Measurements from ENCODE around the gene MISP. TPM values are rescaled to one million over a fixed set of nuclear protein-coding genes. Genes with fewer than 3 reads are reported as not detected.

Gene MISP
- total RNA-seq, 1 donor from 2014 or later: not detected

DNA sequence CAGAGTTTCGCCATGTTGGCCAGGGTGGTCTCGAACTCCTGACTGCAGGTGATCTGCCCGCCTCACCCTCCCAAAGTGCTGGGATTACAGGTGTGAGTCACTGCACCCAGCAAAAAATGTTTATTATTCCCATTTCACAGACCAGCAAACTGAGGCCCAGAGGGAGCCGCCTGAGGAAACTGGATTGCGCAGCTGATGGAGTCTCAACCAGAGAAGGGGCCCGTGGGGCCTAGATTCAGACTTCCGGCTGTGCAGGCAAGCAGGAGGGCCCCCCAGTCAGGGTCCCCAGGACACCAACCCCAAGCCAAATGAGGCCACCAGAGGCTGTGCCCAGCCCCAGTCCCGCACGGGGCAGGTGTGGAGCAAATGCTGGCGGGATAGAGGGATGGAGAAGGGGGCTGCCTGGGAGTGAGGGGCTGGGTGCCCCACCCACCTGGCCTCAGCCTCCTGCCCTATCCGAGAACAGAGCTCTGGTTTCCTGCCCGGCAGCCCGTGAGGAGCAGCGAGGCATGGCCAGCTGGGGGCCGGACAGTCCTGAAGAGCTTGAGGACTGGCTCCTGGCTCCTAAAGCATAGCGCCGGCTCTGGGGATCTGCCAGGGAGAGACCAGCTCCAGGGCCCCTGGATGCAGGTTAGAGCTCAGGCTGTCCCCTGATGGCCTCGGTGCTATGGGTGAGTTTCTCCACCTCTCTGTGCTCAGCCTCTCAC, 22.0 kb downstream of the MISP start:
- DNase-seq: no peak

- no peak for DNase-seq
Measured at GRCh38 chr19:776549-776948, 25.6 kb downstream of the MISP start.

DNA sequence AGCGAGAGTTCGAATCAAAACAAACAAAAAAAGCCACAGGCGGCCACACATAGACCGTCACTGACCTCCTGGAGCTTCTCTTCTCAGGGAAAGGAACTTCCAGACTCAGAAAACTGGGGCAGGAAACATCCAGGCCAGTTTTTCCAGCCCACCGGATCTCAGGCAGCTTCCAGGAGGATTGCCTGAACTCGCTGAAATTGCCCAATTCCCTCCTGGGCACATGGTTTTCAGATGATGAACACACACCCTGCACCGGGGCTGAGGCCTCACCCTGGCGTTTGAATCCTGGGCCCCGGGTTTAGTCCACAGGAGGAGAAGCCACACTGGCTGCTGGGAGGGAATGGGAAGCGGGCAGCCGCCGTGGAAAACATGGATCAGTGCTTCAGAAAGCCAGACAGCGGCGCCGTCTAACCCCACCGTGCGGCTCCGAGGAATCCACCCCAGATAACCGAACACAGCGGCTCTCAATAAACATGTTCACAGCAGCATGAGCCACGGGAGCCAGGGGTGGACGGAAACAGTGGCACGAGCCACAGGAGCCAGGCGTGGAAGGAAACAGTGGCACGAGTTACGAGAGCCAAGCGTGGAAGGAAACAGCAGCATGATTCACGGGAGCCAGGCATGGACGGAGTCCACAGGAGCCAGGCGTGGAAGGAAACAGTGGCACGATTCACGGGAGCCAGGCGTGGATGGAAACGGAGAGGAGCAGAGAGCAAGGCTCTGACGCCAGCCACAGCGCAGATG, 28.2 kb downstream of the MISP start:
- no peak for DNase-seq

GRCh38 chr19:780935-781334, 30.0 kb downstream of the MISP start:
- DNase-seq: no peak

GRCh38 chr19:781800-782184, 30.9 kb downstream of the MISP start:
- no peak for DNase-seq

DNA sequence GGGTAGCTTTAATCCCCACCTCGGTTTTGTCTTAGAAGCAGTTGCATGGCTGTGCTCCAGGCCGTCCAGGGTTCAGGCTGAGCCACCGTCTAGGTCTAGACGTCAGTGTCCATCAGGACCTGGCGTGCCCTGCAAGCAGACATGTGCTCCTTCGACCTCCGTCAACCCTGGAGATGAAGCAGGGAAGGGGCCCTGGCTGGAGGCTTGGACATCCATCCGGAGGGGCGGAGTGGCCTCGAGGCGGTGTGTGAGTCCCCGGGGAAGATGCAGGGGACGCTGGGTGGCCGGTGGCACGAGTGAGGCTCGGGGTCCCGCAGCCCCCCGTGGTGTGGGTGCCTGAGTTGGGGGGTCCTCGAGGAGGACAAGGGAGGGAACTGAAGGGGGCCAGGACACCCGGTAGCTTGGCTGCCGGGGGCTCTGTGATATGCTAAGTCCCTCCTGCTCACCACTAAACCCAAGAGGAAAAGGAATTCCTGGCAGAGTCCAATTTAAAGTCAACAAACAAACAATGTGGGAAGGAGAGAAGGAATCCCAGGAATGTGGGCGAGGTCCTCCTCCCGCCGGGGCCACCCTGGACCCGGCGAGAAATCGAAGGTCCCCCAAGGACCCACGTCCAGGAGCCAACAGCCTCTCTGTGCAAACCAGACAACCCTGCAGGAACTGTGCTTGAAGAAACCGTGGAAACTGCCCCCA, 31.4 kb downstream of the MISP start:
- no peak for DNase-seq

GRCh38 chr19:782878-783668, 32.2 kb downstream of the MISP start:
- DNase-seq: no peak

- DNase-seq: no peak
Measured at GRCh38 chr19:784541-784940, 33.6 kb downstream of the MISP start.

DNA sequence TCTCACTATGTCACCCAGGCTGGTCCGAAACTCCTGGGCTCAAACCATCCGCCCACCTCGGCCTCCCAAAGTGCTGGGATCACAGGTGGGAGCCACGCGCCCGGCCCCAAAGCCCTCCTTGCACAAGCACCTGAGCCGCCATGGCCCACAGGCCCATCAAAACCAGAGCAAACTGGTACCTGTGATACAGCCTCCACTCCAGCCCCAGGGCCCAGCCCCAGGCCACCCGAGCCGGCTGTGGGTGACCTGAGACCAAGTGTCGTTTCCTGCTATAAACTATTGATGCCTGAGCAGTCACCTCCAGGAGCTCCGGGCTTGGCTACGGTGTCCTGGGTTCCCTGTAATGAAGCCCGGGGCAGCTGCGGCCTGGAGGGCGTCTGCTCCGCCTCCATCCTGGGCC, 36.6 kb downstream of the MISP start:
- no peak for DNase-seq

DNA sequence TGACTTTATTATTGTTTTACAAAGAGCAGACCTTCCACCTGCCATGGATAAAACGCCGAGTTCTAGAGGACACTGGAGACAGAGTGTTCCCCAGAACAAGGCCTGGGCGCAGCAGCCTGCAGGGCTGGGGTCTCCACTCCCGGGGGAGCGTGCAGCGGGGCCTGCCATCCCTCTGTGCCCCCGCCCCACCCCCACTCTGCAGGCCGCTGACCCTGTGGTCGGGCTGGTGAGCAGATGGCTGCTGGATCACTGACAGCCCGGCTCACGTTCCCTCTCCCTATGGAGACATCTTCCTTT, 37.7 kb downstream of the MISP start:
- DNase-seq: no peak

DNA sequence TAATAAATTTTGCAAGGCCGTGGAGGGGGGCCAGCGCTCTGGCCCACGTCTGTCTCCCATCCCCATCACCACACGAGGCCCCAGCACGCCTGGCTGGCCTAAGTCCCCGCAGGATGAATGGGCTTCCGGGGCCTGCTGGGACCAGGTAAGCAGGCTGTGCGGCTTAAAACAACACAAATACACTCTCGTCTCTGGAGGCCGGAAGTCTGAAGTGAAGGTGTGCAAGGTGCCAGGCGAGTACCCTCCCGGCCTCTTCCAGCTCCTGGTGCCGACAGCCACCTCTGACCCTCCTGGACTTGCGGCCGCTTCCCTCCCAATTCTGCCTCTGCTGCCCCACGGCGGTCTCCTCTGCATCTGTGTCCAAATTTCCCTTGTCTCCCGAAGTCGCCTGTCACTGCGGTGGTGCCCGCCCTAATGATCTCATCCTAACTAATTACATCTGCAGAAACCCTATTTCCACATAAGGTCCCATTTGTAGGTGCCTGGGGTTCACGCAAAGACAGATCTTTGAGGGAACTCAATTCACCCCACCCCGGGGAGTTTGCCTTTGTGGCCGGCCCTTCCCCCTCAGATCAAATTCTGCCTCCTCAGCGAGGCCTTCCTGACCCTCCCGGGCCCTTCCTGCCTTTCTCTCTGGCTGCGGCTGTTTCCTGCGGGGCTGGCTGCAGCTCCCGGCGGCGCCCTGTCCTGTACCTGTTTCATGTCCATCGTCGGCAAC, 38.2 kb downstream of the MISP start:
- DNase-seq: no peak

GRCh38 chr19:789701-790060, 38.8 kb downstream of the MISP start:
- DNase-seq: no peak

- DNase-seq: no peak
Measured at GRCh38 chr19:791007-791566, 40.2 kb downstream of the MISP start.

- no peak for DNase-seq
Measured at GRCh38 chr19:791567-792305, 40.8 kb downstream of the MISP start.

- no peak for DNase-seq
Measured at GRCh38 chr19:792306-792885, 41.5 kb downstream of the MISP start.

GRCh38 chr19:793806-794205, 42.9 kb downstream of the MISP start:
- no peak for DNase-seq

GRCh38 chr19:795073-795611, 44.2 kb downstream of the MISP start:
- no peak for DNase-seq

- no peak for DNase-seq
Measured at GRCh38 chr19:795691-796581, 45.0 kb downstream of the MISP start.
